HG02642 (cell line): Measurements from ENCODE around the gene FAM83E.

Source experiments
- ATAC-seq: cut with Tn5 transposase; IDR thresholded peaks from one replicate; pipeline ENCODE4 v1.9.1; 2021; ENCODE audit warnings: mild to moderate bottlenecking; ENCODE audit not compliant: unreplicated experiment, poor library complexity

FAM83E gene

GRCh38 chr19:48629599-48630295 is 14.9 kb upstream of the FAM83E start:
- ATAC-seq, result no peak

GRCh38 chr19:48629297-48629598 is 14.4 kb upstream of the FAM83E start:
- no peak for ATAC-seq

- no peak for ATAC-seq
Measured at GRCh38 chr19:48628486-48629296, 13.8 kb upstream of the FAM83E start.

GRCh38 chr19:48627865-48628314 is 13.0 kb upstream of the FAM83E start:
- no peak for ATAC-seq

DNA sequence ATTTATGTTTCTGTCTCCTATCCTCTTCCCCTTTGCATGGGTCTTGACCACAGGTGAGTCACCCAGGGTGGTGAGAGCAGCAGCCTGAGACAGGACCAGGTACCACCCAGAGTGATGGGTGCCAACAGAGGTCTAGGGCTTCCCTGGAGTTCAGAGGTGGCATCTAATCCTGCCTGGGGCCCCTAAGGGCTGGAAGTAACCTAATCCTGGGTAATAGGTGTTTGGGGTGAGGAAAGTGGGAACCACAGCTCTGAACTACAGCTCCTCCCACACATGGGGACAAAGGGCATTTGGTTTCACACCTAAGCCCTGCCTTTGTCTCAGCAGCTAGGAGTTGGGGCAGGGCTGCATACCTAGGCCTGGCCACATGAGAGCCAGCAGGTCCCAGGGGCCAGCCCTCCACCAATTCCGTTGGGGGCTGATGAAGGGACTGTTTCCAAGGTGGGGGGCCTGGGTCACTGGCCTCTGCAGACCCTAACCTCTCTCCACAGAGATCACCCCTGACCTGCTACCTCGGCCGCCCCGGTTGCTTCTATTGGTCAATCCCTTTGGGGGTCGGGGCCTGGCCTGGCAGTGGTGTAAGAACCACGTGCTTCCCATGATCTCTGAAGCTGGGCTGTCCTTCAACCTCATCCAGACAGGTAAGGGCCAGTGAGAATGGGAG is 12.5 kb upstream of the FAM83E start:
- no peak for ATAC-seq

DNA sequence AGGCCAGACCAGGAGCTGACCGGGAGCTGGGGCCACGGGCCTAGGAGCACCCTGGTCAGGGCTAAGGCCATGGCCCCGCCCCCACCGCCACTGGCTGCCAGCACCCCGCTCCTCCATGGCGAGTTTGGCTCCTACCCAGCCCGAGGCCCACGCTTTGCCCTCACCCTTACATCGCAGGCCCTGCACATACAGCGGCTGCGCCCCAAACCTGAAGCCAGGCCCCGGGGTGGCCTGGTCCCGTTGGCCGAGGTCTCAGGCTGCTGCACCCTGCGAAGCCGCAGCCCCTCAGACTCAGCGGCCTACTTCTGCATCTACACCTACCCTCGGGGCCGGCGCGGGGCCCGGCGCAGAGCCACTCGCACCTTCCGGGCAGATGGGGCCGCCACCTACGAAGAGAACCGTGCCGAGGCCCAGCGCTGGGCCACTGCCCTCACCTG is 11.0 kb upstream of the FAM83E start:
- no peak for ATAC-seq

DNA sequence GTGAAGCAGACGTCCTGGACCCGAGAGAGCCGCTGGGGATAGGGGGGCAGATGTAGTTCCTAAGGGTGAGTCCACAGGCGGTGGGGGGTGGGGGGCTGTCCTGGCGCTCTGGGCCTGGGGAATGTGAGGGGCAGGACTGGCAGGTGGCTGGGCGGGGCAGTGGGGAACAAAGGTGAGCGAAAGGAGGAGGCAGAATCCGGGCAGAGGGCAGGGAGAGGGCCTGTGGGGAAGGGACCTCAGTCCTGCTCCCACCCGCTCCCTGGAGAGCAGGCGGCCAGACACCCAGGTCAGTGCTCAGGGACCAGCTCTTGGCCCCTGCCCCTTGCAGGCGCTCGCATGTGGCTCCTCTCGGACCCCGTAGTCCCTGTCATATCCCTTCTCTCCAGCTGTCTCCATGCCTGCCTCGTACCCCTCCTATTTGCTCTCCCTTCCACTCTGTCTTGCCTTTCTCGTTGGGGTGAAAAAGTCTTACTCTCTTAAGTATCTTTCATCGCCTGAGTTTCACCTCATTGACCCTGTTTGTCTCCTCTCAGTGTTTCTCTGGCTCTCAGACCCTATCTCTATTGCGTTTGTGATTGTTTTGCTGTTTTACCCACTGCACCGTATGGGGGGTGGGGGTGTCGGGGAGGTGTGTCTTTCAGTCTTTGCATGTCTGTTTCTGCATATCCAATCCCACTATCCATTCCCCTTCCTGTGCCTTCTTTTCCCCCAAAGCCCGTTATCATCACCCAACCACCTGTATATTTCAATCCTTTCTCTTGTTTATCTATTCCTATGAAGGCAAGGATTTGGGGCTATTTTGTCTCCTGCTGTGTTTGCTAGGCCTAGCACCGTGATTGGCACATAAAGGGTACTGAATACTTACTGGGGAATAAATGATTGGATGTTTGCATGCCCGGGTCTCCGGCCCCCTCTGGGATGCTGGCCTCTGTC is 10.2 kb upstream of the FAM83E start:
- no peak for ATAC-seq

DNA sequence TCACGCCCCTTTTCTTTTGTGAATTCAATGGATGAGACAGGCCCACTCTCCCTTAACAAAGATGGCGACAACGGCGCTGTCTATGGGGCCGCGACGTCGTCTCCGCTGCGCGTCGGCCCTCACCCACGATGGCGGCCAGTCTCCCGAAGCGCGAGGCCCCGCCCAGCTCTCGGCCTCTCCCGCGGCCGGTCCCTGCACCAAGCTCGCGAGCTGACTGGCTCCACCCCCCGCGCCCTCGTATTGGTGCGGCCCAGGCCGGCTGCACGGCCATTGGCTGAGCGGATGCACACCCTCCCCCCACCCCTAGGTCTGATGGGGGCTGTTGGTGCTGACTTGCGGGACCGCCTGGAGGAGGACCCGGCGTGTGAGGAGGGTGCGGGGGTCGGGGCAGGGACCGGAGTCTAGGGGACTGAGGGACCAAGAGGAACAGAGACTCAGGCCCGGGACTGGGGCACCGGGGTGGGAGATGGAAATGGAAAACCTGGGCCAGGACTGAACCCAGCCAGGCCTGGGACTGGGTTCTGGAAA is 9.3 kb upstream of the FAM83E start:
- ATAC-seq, result peak; percentile 64

DNA sequence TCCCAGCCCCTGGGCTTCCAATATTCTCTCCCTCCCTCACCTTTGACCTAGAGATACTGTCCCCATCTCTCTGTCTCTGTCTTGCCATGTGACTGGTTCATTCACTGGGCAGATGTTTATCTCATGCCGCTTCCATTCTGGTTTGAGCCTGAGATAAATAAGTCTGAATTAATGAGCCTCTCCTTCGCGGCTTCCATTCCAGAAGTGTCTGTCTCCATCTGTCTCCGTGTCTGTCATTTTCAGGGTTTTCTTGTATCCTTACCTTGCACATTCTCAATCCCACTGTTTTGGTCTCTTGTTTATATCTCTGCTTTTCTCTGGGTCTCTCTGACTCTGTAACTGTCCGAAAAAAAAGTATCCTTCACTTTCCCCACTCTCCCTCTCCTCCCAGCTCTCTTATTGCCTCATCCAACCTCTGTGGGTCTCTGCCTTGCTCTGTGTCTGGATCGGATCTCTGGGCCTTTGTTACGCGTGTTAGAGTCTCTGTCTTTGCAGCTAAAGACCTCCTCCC is 8.7 kb upstream of the FAM83E start:
- ATAC-seq, result no peak

DNA sequence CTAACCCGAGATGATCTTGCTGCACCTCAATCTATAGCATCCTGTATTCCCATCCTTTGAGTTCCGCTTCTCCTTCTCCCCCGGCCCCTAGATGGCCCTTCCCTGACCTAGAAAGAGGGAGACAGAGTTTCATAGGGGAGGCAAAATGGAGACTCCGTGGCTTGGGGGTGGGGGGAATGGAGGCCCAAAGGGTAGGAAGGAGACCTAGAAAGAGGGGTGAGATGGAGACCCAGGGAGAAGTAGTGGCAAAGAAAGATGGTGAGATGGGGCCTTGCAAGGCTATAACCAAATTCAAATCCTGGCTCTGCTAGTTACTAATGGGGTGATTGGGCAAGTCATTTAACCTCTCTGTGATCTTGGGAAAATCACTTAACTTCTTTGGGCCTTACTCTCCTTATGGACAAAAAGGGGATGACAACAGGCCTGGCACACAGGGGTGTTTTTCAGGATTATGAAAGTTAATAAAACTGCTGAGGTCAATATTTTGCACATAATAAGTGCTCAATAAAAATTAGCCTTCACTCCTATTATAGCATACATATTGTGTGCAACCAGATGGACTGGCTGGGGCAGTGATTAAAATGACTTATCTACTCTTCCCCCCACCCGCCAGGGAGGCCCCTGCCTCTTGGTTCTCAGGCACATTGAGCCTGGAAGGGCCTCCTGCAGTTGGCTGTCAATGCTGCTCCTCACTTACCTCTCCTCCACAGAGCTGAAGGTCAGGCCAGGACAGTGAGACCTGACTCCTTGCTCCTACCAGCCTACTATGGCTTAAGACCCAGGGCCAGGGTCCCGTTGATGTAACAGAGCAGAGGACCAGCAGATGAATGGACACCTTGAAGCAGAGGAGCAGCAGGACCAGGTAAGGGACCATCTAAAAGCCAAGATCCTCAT is 5.1 kb upstream of the FAM83E start:
- ATAC-seq, result no peak

GRCh38 chr19:48618916-48619691 is 4.2 kb upstream of the FAM83E start, which contains the start of the genes RPL18 and SPHK2:
Gene RPL18, minus strand, starts transcription at chr19:48619178. Its CDS starts 35 bp downstream, at chr19:48619143.
Gene SPHK2, plus strand, starts transcription at chr19:48619506. Its CDS starts 1,009 bp downstream, at chr19:48620515.
- ATAC-seq, result peak; percentile 85

DNA sequence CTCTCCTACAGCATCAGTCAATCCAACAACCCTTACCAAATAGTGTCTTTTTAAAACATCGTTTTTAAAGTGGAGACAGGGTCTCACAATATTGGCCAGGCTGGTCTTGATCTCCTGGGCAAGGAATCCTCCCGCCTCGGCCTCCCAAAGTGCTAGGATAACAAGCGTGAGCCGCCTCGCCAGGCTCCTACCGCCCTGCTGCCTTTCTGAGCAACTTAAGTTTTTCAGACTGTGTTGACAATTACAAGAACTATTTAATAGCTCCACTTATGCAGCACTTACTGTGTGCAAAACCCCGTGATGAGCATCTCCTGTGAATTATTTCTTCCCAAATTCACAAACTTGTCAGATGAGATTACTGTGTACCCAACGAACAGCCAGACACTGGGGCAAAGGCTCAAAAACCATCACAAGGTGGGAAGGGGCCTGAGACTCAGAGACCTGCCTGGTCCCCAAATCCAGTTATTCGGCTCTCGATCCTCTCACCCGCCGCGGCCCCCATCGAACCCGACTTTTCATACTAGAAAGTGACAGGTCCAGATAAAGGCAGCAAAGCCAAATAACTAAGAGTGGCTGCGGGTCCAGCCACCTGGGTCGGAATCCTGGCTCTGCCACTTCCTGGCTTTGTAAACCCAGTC is 3.5 kb upstream of the FAM83E start:
- ATAC-seq, result no peak

DNA sequence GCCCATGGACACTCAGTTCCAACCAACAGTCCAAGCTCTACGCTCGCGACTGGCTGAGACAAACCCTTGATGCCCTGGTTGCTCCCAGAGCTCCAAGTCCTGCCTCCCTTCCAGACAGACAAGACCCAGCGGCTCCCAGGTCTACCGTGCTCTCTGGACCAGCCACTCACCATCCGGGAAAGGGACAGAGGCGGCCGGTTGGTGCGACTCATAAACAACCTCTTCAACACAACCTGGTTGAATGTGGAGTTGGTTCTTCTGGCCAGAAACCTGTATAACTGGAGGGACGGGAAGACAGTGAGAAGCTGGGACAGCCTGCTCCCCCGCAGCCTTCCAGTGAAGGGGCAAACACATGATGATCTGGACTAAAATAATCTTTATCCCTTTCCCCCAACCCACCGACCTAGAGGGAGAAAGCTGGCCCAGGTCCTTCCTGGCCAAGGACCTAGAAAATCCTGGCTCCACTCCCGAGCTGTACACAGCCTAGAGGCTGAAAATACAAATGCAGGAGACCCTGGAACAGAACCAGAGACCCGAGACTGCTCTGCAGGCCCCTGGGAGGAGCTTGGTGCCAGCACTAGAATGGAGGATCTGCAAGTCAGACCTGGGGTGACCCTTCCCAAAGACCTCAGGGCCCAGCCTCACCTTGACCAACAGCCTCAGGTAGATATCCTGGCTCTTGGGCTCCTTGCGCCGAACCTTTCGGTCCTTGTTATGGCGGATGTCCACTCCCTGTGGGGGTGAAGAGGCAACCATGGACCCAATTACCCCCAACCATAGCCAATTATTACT is 2.5 kb upstream of the FAM83E start:
- no peak for ATAC-seq

- no peak for ATAC-seq
Measured at GRCh38 chr19:48616491-48617056, 1.7 kb upstream of the FAM83E start.

- ATAC-seq, result no peak
Measured at GRCh38 chr19:48616041-48616436, 1.2 kb upstream of the FAM83E start.
